ENCODE data around the gene LRRC36. TPM values are rescaled to one million over a fixed set of nuclear protein-coding genes. Genes with fewer than 3 reads are reported as not detected.

Gene LRRC36
- total RNA-seq, 1 donor from 2014 or later, result 0.20 TPM

DNA sequence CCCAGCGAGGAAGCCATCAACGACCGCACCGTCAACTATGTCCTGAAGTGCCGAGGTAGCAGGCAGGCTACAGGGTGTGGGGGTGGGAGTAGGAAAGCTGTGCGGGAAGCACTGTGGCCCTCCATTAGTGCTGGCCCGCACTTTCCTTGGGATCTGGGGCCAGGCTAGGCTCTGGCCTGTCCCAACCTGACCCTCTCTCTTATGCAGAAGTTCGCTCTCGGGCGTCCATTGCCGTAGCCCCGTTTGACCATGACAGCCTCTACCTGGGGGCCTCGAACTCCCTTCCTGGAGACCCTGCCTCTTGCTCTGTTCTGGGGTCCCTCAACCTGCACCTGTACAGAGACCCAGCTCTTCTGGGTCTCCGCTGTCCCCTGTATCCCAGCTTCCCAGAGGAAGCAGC lies 38.7 kb upstream of the LRRC36 start:
- no peak overlapping the region for H3K27ac Mint-ChIP-seq (ENCODE audit: unreplicated experiment)
- TF ChIP-seq CTCF (IDR thresholded peaks at IDR 0.05), result no peak
- DNase-seq (ENCODE audit: low spot score), result no peak
- H3K4me1 Mint-ChIP-seq (ENCODE audit: low read depth), result peaks cover 8% of the 10 kb centered on the region
- H3K9me3 Mint-ChIP-seq (ENCODE audit: low read depth), result no peaks in the 10 kb centered on the region
- H3K36me3 Mint-ChIP-seq (ENCODE audit: low read depth), result no peaks in the 10 kb centered on the region
- no peaks in the 10 kb centered on the region for H3K27me3 Mint-ChIP-seq (ENCODE audit: low read depth)
- H3K4me3 Mint-ChIP-seq (ENCODE audit: unreplicated experiment), result no peak overlapping the region

- DNase-seq (ENCODE audit: low spot score), result no peak
- Mint-ChIP-seq H3K4me1 (ENCODE audit: low read depth) (peaks cover 22% of the 10 kb centered on the region), H3K36me3 (ENCODE audit: low read depth) (no peaks in the 10 kb centered on the region)
Observed at GRCh38 chr16:67291461-67291860, 35.2 kb upstream of the LRRC36 start.

GRCh38 chr16:67294171-67294757 lies 32.4 kb upstream of the LRRC36 start:
- DNase-seq (ENCODE audit: low spot score), result peak; percentile 21
- Mint-ChIP-seq H3K27ac (ENCODE audit: unreplicated experiment) (no peak overlapping the region), H3K9me3 (ENCODE audit: low read depth) (no peaks in the 10 kb centered on the region), H3K36me3 (ENCODE audit: low read depth) (no peaks in the 10 kb centered on the region), H3K4me3 (ENCODE audit: unreplicated experiment) (no peak overlapping the region), H3K4me1 (ENCODE audit: low read depth) (peaks cover 33% of the 10 kb centered on the region), H3K27me3 (ENCODE audit: low read depth) (no peaks in the 10 kb centered on the region)
- no peak for TF ChIP-seq CTCF (IDR thresholded peaks at IDR 0.05)

More at GRCh38 chr16:67291461-67291860, 35.2 kb upstream of the LRRC36 start:
- no peak for TF ChIP-seq CTCF (IDR thresholded peaks at IDR 0.05)
- H3K9me3 Mint-ChIP-seq (ENCODE audit: low read depth), result no peaks in the 10 kb centered on the region
- H3K4me3 Mint-ChIP-seq (ENCODE audit: unreplicated experiment), result no peak overlapping the region
- no peaks in the 10 kb centered on the region for H3K27me3 Mint-ChIP-seq (ENCODE audit: low read depth)
- no peak overlapping the region for H3K27ac Mint-ChIP-seq (ENCODE audit: unreplicated experiment)

DNA sequence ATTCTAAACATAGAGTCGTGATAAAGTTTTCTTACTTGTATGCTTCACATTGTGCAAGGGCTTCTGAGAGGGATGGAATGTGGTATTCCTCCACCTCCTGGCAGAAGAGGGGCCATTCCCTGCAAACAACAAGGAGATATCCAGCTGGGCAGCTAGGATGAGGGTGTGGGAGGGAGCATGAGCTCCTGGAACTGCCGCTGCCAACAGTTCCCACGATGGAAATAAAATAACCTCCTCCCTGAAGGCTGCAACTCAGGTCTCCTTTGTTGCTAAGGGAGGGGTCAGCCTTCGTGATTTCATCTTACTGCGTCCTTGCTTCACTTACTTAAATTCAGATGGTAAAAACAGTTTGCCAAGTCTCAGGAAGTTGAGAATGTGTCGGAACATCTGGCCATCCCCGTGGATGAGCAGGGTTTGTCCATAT lies 31.7 kb upstream of the LRRC36 start:
- Mint-ChIP-seq H3K27ac (ENCODE audit: unreplicated experiment) (peak overlapping the region; percentile 41), H3K9me3 (ENCODE audit: low read depth) (no peaks in the 10 kb centered on the region), H3K27me3 (ENCODE audit: low read depth) (no peaks in the 10 kb centered on the region), H3K4me3 (ENCODE audit: unreplicated experiment) (no peak overlapping the region), H3K4me1 (ENCODE audit: low read depth) (peaks cover 33% of the 10 kb centered on the region), H3K36me3 (ENCODE audit: low read depth) (no peaks in the 10 kb centered on the region)
- DNase-seq (ENCODE audit: low spot score), result no peak
- TF ChIP-seq CTCF (IDR thresholded peaks at IDR 0.05), result peak; percentile 47

DNA sequence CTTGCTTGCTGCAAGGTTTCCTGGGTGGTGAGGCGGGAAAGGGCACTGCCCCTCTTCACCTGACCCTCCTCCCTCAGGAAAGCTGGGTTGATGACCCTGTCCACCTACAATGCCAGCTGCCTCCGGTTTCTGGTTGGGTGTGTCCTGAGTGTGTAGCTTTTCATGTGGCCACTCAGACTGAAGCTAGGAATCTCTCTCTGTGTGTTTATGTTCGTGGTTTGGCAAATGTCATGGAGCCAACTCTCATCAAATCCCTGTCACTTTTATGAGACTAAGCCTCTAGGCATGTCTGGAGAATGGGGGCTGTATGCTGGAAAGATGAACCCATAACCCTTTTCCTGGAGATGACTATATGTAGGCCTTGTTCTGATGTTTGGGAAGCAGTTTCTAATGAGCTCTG lies 30.2 kb upstream of the LRRC36 start:
- no peak overlapping the region for H3K4me3 Mint-ChIP-seq (ENCODE audit: unreplicated experiment)
- H3K9me3 Mint-ChIP-seq (ENCODE audit: low read depth), result no peaks in the 10 kb centered on the region
- DNase-seq (ENCODE audit: low spot score), result no peak
- TF ChIP-seq CTCF (IDR thresholded peaks at IDR 0.05), result no peak
- H3K4me1 Mint-ChIP-seq (ENCODE audit: low read depth), result peaks cover 40% of the 10 kb centered on the region
- H3K36me3 Mint-ChIP-seq (ENCODE audit: low read depth), result no peaks in the 10 kb centered on the region
- peak overlapping the region; percentile 9 for H3K27ac Mint-ChIP-seq (ENCODE audit: unreplicated experiment)
- no peaks in the 10 kb centered on the region for H3K27me3 Mint-ChIP-seq (ENCODE audit: low read depth)
